Measurements from ENCODE around the gene RAB31. TPM values are rescaled to one million over a fixed set of nuclear protein-coding genes. Genes with fewer than 3 reads are reported as not detected.

The RAB31 gene
- total RNA-seq, 1 donor from 2014 or later = 19.7 TPM

- no peaks in the 10 kb centered on the region for H3K36me3 Mint-ChIP-seq
- no peak for DNase-seq (ENCODE audit: extremely low spot score, unreplicated experiment)
- no peaks in the 10 kb centered on the region for H3K27me3 Mint-ChIP-seq
- H3K4me1 Mint-ChIP-seq (ENCODE audit: unreplicated experiment) = peaks cover 13% of the 10 kb centered on the region
- no peaks in the 10 kb centered on the region for H3K9me3 Mint-ChIP-seq
- H3K4me3 Mint-ChIP-seq = no peak overlapping the region
- no peak for TF ChIP-seq CTCF (conservative IDR thresholded peaks at IDR 0.05)
- H3K27ac Mint-ChIP-seq = no peak overlapping the region
Measured at GRCh38 chr18:9810299-9810698, 102.2 kb downstream of the RAB31 start.

GRCh38 chr18:9810994-9811705, 103.0 kb downstream of the RAB31 start:
- no peaks in the 10 kb centered on the region for H3K36me3 Mint-ChIP-seq
- H3K4me1 Mint-ChIP-seq (ENCODE audit: unreplicated experiment) = peaks cover 13% of the 10 kb centered on the region
- H3K27ac Mint-ChIP-seq = no peak overlapping the region
- TF ChIP-seq CTCF (conservative IDR thresholded peaks at IDR 0.05) = no peak
- no peaks in the 10 kb centered on the region for H3K27me3 Mint-ChIP-seq
- DNase-seq (ENCODE audit: extremely low spot score, unreplicated experiment) = no peak
- H3K4me3 Mint-ChIP-seq = no peak overlapping the region
- no peaks in the 10 kb centered on the region for H3K9me3 Mint-ChIP-seq

- H3K27me3 Mint-ChIP-seq = no peaks in the 10 kb centered on the region
- peak overlapping the region; percentile 41 for H3K27ac Mint-ChIP-seq
- H3K36me3 Mint-ChIP-seq = no peaks in the 10 kb centered on the region
- DNase-seq (ENCODE audit: extremely low spot score, unreplicated experiment) = no peak
- peaks cover 13% of the 10 kb centered on the region for H3K4me1 Mint-ChIP-seq (ENCODE audit: unreplicated experiment)
- TF ChIP-seq CTCF (conservative IDR thresholded peaks at IDR 0.05) = no peak
- H3K4me3 Mint-ChIP-seq = no peak overlapping the region
- no peaks in the 10 kb centered on the region for H3K9me3 Mint-ChIP-seq
Measured at GRCh38 chr18:9811978-9812377, 103.9 kb downstream of the RAB31 start.

- Mint-ChIP-seq H3K4me1 (ENCODE audit: unreplicated experiment) (no peaks in the 10 kb centered on the region), H3K27ac (no peak overlapping the region), H3K27me3 (no peaks in the 10 kb centered on the region), H3K36me3 (no peaks in the 10 kb centered on the region), H3K9me3 (peaks cover 5% of the 10 kb centered on the region), H3K4me3 (no peak overlapping the region)
- TF ChIP-seq CTCF (conservative IDR thresholded peaks at IDR 0.05) = no peak
- no peak for DNase-seq (ENCODE audit: extremely low spot score, unreplicated experiment)
Measured at GRCh38 chr18:9814431-9814830, 106.3 kb downstream of the RAB31 start.

GRCh38 chr18:9817286-9817685, 109.2 kb downstream of the RAB31 start:
- H3K27ac Mint-ChIP-seq = no peak overlapping the region
- H3K4me1 Mint-ChIP-seq (ENCODE audit: unreplicated experiment) = no peaks in the 10 kb centered on the region
- no peaks in the 10 kb centered on the region for H3K27me3 Mint-ChIP-seq
- peaks cover 8% of the 10 kb centered on the region for H3K9me3 Mint-ChIP-seq
- no peaks in the 10 kb centered on the region for H3K36me3 Mint-ChIP-seq
- H3K4me3 Mint-ChIP-seq = no peak overlapping the region
- TF ChIP-seq CTCF (conservative IDR thresholded peaks at IDR 0.05) = no peak
- no peak for DNase-seq (ENCODE audit: extremely low spot score, unreplicated experiment)

Measured in type B pancreatic cell (in vitro differentiated cells).